Endodermal cell (in vitro differentiated cells): Measurements from ENCODE around the gene UGT2B10. TPM values are rescaled to one million over a fixed set of nuclear protein-coding genes. Genes with fewer than 3 reads are reported as not detected.

Source experiments
- DNase-seq: peaks from one replicate; pipeline ENCODE4 v3.0.0-alpha.2; 2017
- H3K27ac ChIP-seq: 2 replicates; pipeline ENCODE4 v1.5.1; 2013; ENCODE audit warnings: mild to moderate bottlenecking, low read depth, low read length, moderate library complexity
- H3K27me3 ChIP-seq: 2 replicates; pipeline ENCODE4 v1.6.1; 2013; ENCODE audit warnings: mild to moderate bottlenecking, low read length, moderate library complexity; ENCODE audit not compliant: insufficient read depth, control insufficient read depth, poor library complexity, severe bottlenecking
- H3K36me3 ChIP-seq: 2 replicates; pipeline ENCODE4 v1.7.0; 2013; ENCODE audit warnings: mild to moderate bottlenecking, low read length, moderate library complexity; ENCODE audit not compliant: control insufficient read depth, insufficient read depth
- H3K4me1 ChIP-seq: one replicate; pipeline ENCODE4 v1.7.0; 2013; ENCODE audit warnings: low read length; ENCODE audit not compliant: control insufficient read depth, insufficient read depth
- H3K4me3 ChIP-seq: 2 replicates; pipeline ENCODE4 v1.5.1; 2013; ENCODE audit warnings: mild to moderate bottlenecking, low read length, moderate library complexity
- H3K9ac ChIP-seq: 2 replicates; pipeline ENCODE4 v1.6.1; 2013; ENCODE audit warnings: mild to moderate bottlenecking, low read length, moderate library complexity; ENCODE audit not compliant: poor library complexity, severe bottlenecking; ENCODE audit errors: extremely low read depth
- H3K9me3 ChIP-seq: 2 replicates; pipeline ENCODE4 v1.6.1; 2013; ENCODE audit warnings: mild to moderate bottlenecking, low read length, moderate library complexity; ENCODE audit not compliant: control insufficient read depth
- H3K27ac Mint-ChIP-seq: 2 replicates; pipeline ENCODE4 v1.8.0; 2020; ENCODE audit warnings: mixed read lengths
- H3K27me3 Mint-ChIP-seq: 2 replicates; pipeline ENCODE4 v1.8.0; 2021; ENCODE audit warnings: mild to moderate bottlenecking, mixed read lengths; ENCODE audit not compliant: insufficient read depth
- H3K36me3 Mint-ChIP-seq: 2 replicates; pipeline ENCODE4 v1.8.0; 2020; ENCODE audit warnings: low read depth, mixed read lengths
- H3K4me1 Mint-ChIP-seq: 2 replicates; pipeline ENCODE4 v1.8.0; 2020; ENCODE audit warnings: mixed read lengths
- H3K4me3 Mint-ChIP-seq: 2 replicates; pipeline ENCODE4 v1.8.0; 2020; ENCODE audit warnings: mild to moderate bottlenecking, moderate library complexity, mixed read lengths
- H3K9me3 Mint-ChIP-seq: 2 replicates; pipeline ENCODE4 v1.8.0; 2020; ENCODE audit warnings: mild to moderate bottlenecking, mixed read lengths
- CTCF ChIP-seq: fragments of 200-600 bp; sonication (generic); conservative IDR thresholded peaks from 2 replicates; pipeline ENCODE4 v1.5.0; 2021; ENCODE audit warnings: antibody characterized with exemption, mild to moderate bottlenecking
- WGBS, 2 experiments: methylation state at CpG; one replicate each; pipeline versions ENCODE4 v1.1.5 to v1.1.7; 2013; ENCODE audit warnings: missing lambda C conversion rate in 2 of 2, mixed read lengths in 1 of 2; ENCODE audit not compliant: insufficient coverage in 1 of 2, insufficient read length in 1 of 2; 5-methylcytosine and 5-hydroxymethylcytosine counted together
- total RNA-seq, 2 donors: library from RNA; stranded (reverse); fragmentation: NEBNext Ultra II Directional in 1 of 2; extraction: Animal tissue kit (Norgen Biotek cat#: 25700) in 1 of 2; gene quantifications; 2 replicates in 1 of 2; 3 replicates in 1 of 2; pipeline ENCODE4 v1.2.1, GENCODE V29; 2021

UGT2B10 gene
- total RNA-seq, 2 donors from 2014 or later, result not detected

GRCh38 chr4:68872643-68873502 is 57.1 kb downstream of the UGT2B10 start:
- Mint-ChIP-seq H3K4me1 (peaks cover 8% of the 10 kb centered on the region), H3K27ac (no peak overlapping the region), H3K36me3 (no peaks in the 10 kb centered on the region), H3K4me3 (no peak overlapping the region), H3K9me3 (peaks cover 6% of the 10 kb centered on the region), H3K27me3 (no peaks in the 10 kb centered on the region)
- no peak for DNase-seq
- Histone ChIP-seq H3K4me1 (no peaks in the 10 kb centered on the region), H3K27ac (no peak overlapping the region), H3K36me3 (no peaks in the 10 kb centered on the region), H3K9me3 (peaks cover 19% of the 10 kb centered on the region), H3K27me3 (no peaks in the 10 kb centered on the region), H3K9ac (no peak overlapping the region), H3K4me3 (no peak overlapping the region)
- no peak for TF ChIP-seq CTCF
- WGBS, 2 experiments, result 92 to 100% methylated on average over 1 to 3 of the region's 3 CpGs

GRCh38 chr4:68874507-68874906 is 58.7 kb downstream of the UGT2B10 start:
- H3K27me3 Mint-ChIP-seq, result no peaks in the 10 kb centered on the region

GRCh38 chr4:68877555-68877954 is 61.8 kb downstream of the UGT2B10 start:
- Mint-ChIP-seq H3K27me3 (no peaks in the 10 kb centered on the region), H3K27ac (no peak overlapping the region), H3K4me3 (no peak overlapping the region), H3K36me3 (no peaks in the 10 kb centered on the region), H3K4me1 (peaks cover 20% of the 10 kb centered on the region), H3K9me3 (no peaks in the 10 kb centered on the region)
- Histone ChIP-seq H3K4me1 (peaks cover 2% of the 10 kb centered on the region), H3K27me3 (no peaks in the 10 kb centered on the region), H3K36me3 (no peaks in the 10 kb centered on the region), H3K27ac (no peak overlapping the region), H3K9ac (no peak overlapping the region), H3K4me3 (no peak overlapping the region), H3K9me3 (peaks cover 9% of the 10 kb centered on the region)
- no peak for DNase-seq
- TF ChIP-seq CTCF, result no peak
- WGBS, 2 experiments, result 89 to 100% methylated on average over 3 to 5 of the region's 5 CpGs

More at GRCh38 chr4:68874507-68874906, 58.7 kb downstream of the UGT2B10 start:
- Histone ChIP-seq H3K27me3 (no peaks in the 10 kb centered on the region), H3K9me3 (peaks cover 12% of the 10 kb centered on the region), H3K27ac (no peak overlapping the region), H3K36me3 (no peaks in the 10 kb centered on the region), H3K4me3 (no peak overlapping the region), H3K4me1 (no peaks in the 10 kb centered on the region), H3K9ac (no peak overlapping the region)
- TF ChIP-seq CTCF, result no peak
- Mint-ChIP-seq H3K9me3 (no peaks in the 10 kb centered on the region), H3K4me3 (no peak overlapping the region), H3K36me3 (no peaks in the 10 kb centered on the region), H3K4me1 (peaks cover 12% of the 10 kb centered on the region), H3K27ac (no peak overlapping the region)
- no peak for DNase-seq
